SU-DHL-6 (cell line): Measurements from ENCODE around the gene ADGRD2.

Source experiments
- H2AFZ ChIP-seq: fragments of 200-600 bp; sonication (generic); 2 replicates; pipeline ENCODE4 v1.6.1; 2014; ENCODE audit warnings: low read depth, mild to moderate bottlenecking, moderate library complexity, mixed read lengths, antibody characterized with exemption, low read length; ENCODE audit not compliant: severe bottlenecking
- H3F3A ChIP-seq: fragments of 200-600 bp; shearing (Covaris generic); 2 replicates; pipeline ENCODE4 v1.6.0; 2016; ENCODE audit warnings: antibody characterized with exemption, mild to moderate bottlenecking; ENCODE audit not compliant: insufficient read depth
- H3K27ac ChIP-seq: fragments of 200-600 bp; sonication (generic); 2 replicates; pipeline ENCODE4 v1.5.1; 2016; ENCODE audit warnings: low read depth, mild to moderate bottlenecking, low read length, moderate library complexity, mixed read lengths
- H3K27me3 ChIP-seq: fragments of 200-600 bp; sonication (generic), shearing (Covaris generic); 2 replicates; pipeline ENCODE4 v1.6.0; 2014; ENCODE audit warnings: mild to moderate bottlenecking, low read length
- H3K36me3 ChIP-seq: fragments of 200-600 bp; sonication (generic); 2 replicates; pipeline ENCODE4 v1.6.1; 2014; ENCODE audit warnings: mild to moderate bottlenecking, low read length, mixed read lengths
- H3K4me2 ChIP-seq: fragments of 300-600, 200-600 bp; shearing (Covaris generic), sonication (generic); 2 replicates; pipeline ENCODE4 v1.6.0; 2014; ENCODE audit warnings: low read length, low read depth, mild to moderate bottlenecking; ENCODE audit not compliant: poor library complexity, severe bottlenecking
- H3K4me3 ChIP-seq: fragments of 200-600 bp; sonication (generic); 2 replicates; pipeline ENCODE4 v1.5.1; 2014; ENCODE audit warnings: antibody characterized with exemption, low read length, mild to moderate bottlenecking, mixed read lengths; ENCODE audit not compliant: insufficient read depth, poor library complexity, severe bottlenecking
- H3K79me2 ChIP-seq: fragments of 200-600 bp; sonication (generic); 2 replicates; pipeline ENCODE4 v1.6.1; 2014; ENCODE audit warnings: mild to moderate bottlenecking, low read length, moderate library complexity; ENCODE audit not compliant: insufficient read depth
- H3K9ac ChIP-seq: fragments of 200-600 bp; sonication (generic); 2 replicates; pipeline ENCODE4 v1.7.0; 2014; ENCODE audit warnings: mild to moderate bottlenecking, low read length
- H3K9me2 ChIP-seq: fragments of 200-600 bp; sonication (generic); replicated peaks from 2 replicates; pipeline ENCODE4 v1.6.1; 2014; ENCODE audit warnings: low read length; ENCODE audit not compliant: insufficient read depth
- H3K9me3 ChIP-seq: fragments of 200-600 bp; sonication (generic); 2 replicates; pipeline ENCODE4 v1.6.1; 2014; ENCODE audit warnings: low read length, mixed read lengths; ENCODE audit not compliant: insufficient read depth
- H4K20me1 ChIP-seq: fragments of 200-600 bp; sonication (generic); 2 replicates; pipeline ENCODE4 v1.6.1; 2014; ENCODE audit warnings: low read depth, mild to moderate bottlenecking, antibody characterized with exemption, low read length, moderate library complexity, mixed read lengths
- CTCF ChIP-seq: fragments of 200-600 bp; sonication (generic); IDR thresholded peaks from one replicate; pipeline ENCODE4 v1.5.1; 2017; ENCODE audit warnings: antibody characterized with exemption, mild to moderate bottlenecking, low read length, moderate library complexity; ENCODE audit not compliant: insufficient read depth, poor library complexity, severe bottlenecking
- EZH2phosphoT487 ChIP-seq: fragments of 200-600 bp; sonication (generic), shearing (Covaris generic); conservative IDR thresholded peaks from 2 replicates; pipeline ENCODE4 v1.6.1; 2018; ENCODE audit warnings: mild to moderate bottlenecking, antibody characterized with exemption, low read length, moderate library complexity, mixed read lengths

Gene ADGRD2

GRCh38 chr9:124410321-124410913 is 39.8 kb upstream of the ADGRD2 start:
- Histone ChIP-seq H4K20me1 (no peaks in the 10 kb centered on the region), H3K4me3 (no peak overlapping the region), H3K9me2 (no peaks in the 10 kb centered on the region), H3K36me3 (peaks cover 26% of the 10 kb centered on the region), H3K27me3 (no peaks in the 10 kb centered on the region), H2AFZ (no peak overlapping the region), H3K79me2 (peaks cover 33% of the 10 kb centered on the region), H3K9ac (no peak overlapping the region), H3F3A (no peaks in the 10 kb centered on the region), H3K27ac (no peak overlapping the region), H3K9me3 (no peaks in the 10 kb centered on the region), H3K4me2 (no peak overlapping the region)
- TF ChIP-seq EZH2phosphoT487 (no peak), CTCF (peak; percentile 52)

GRCh38 chr9:124411514-124412227 is 38.6 kb upstream of the ADGRD2 start:
- TF ChIP-seq CTCF = no peak
- TF ChIP-seq EZH2phosphoT487 = no peak
- Histone ChIP-seq H4K20me1 (no peaks in the 10 kb centered on the region), H3K79me2 (peaks cover 33% of the 10 kb centered on the region), H3K4me3 (no peak overlapping the region), H3K27me3 (no peaks in the 10 kb centered on the region), H3K9me3 (0 out of 2 replicates have a peak, but pooled peaks cover 5% of the 10 kb centered on the region), H3F3A (no peaks in the 10 kb centered on the region), H2AFZ (no peak overlapping the region), H3K36me3 (peaks cover 26% of the 10 kb centered on the region), H3K9ac (no peak overlapping the region), H3K4me2 (no peak overlapping the region), H3K27ac (no peak overlapping the region), H3K9me2 (no peaks in the 10 kb centered on the region)

- Histone ChIP-seq H3K9me2 (no peaks in the 10 kb centered on the region), H4K20me1 (no peaks in the 10 kb centered on the region), H3K4me2 (no peak overlapping the region), H3K9ac (no peak overlapping the region), H3K79me2 (peaks cover 33% of the 10 kb centered on the region), H3K36me3 (peaks cover 26% of the 10 kb centered on the region), H3K27me3 (no peaks in the 10 kb centered on the region), H3K4me3 (no peak overlapping the region), H2AFZ (no peak overlapping the region), H3K9me3 (0 out of 2 replicates have a peak, but pooled peaks cover 5% of the 10 kb centered on the region), H3K27ac (no peak overlapping the region), H3F3A (no peaks in the 10 kb centered on the region)
- TF ChIP-seq EZH2phosphoT487 (no peak), CTCF (no peak)
Observed at GRCh38 chr9:124412228-124412575, 38.0 kb upstream of the ADGRD2 start.
